Glomerular visceral epithelial cell (primary cell): Measurements from ENCODE around the gene ANO8.
"Not testable (repeated sequence)": the region's sequence is repeated elsewhere in the genome, so short reads cannot be mapped to it uniquely, and the experiment has no call there.

Experiments used
- DNase-seq: peaks from one replicate; pipeline ENCODE4 v3.0.0-alpha.2; 2016; ENCODE audit errors: extremely low spot score

The ANO8 gene

GRCh38 chr19:17309965-17310461 lies 24.6 kb downstream of the ANO8 start:
- no peak for DNase-seq

DNA sequence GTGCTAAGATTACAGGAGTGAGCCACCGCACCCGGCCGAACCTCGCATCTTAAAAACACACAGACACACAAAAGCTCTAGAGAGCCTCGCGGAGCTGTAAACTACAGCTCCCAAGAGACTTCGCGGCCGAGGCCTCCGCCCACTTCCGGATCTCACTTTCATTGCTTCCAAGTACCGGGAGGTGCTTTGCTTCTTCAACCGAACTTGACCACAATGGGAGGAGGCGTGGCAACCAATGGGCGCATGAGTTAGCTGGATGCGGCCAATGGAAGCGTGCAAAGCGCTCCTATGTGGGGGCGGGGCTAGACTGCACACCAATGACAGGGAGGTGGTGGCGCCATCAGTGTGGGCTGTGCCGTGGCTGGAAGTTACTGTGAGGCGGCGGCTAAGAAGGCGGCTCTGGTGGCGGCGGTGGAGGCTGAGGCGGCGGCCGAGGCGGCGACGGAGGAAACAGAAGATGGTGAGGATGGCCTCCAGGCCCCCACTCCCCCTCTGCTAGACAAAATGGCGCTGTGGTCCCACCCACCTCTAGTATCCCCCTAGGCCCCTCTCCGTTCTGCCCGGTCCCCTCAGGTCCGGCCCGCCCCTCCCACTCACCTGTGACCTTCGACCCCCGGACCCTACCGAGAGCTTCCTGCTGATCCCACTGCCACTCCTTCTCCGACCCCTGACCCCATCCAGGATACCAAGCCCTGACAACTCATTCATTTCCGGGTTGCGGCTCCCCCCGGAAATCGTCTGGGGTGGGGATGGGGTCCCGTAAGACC lies 25.3 kb downstream of the ANO8 start, which contains the start of gene DDA1:
TSS of gene DDA1 (plus strand) at position 366 of the 767 bp plus-strand sequence. CDS start at position 458, 92 bp downstream.
- peak; percentile 100 for DNase-seq

DNA sequence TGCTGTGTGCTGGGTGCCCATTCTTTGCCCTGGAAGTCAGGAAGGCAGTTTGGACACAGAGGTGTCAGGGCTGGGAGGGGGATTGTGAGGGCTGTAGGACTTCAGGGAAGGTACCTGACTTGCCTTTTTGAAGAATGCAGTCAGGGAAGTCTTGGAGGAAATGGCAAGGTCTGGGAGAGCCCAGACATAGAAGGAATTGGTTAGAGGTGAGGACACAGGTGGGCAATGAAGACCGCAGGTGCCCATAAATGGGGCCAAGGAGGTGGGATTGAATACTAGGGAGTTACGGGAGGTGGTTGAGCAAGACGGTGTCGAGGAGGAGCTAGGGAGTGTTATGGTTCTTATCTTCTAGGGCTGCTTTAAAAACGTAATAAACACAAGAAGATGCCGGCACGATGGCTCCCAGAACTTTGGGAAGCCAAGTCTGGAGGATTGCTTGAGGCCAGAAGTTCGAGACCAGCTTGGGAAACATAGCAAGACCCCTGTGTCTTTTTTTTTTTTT lies 26.7 kb downstream of the ANO8 start:
- DNase-seq = no peak

DNA sequence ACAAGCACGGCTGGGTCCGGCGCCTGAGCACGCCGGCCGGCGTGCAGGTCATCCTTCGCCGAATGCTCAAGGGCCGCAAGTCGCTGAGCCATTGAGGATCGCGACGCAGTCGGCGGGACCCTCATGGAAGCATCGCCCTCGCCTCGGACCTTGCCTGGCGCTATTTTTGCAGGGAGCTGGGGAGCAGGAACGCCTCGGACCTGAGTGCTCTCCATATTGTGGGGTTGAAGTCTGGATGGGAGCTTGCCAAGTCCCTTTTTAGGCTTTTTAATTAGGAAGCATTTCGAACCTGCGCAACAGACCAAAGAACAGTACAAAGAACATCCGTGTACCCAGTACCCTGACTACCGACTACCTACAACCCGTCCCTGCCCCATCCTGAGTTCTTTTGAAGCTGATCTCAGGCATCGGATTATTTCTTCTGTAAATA lies 28.4 kb downstream of the ANO8 start:
- no peak for DNase-seq

GRCh38 chr19:17305517-17306284 lies 29.0 kb downstream of the ANO8 start, which contains the start of gene MRPL34:
TSS of gene MRPL34 (plus strand) at chr19:17305872. CDS start at chr19:17305893, 21 bp downstream.
- peak; percentile 100 for DNase-seq

- no peak for DNase-seq
Observed at GRCh38 chr19:17305216-17305516, 29.5 kb downstream of the ANO8 start.

- DNase-seq = no peak
Observed at GRCh38 chr19:17304386-17305215, 30.1 kb downstream of the ANO8 start.

- DNase-seq = no peak
Observed at GRCh38 chr19:17303940-17304267, 30.8 kb downstream of the ANO8 start.

DNA sequence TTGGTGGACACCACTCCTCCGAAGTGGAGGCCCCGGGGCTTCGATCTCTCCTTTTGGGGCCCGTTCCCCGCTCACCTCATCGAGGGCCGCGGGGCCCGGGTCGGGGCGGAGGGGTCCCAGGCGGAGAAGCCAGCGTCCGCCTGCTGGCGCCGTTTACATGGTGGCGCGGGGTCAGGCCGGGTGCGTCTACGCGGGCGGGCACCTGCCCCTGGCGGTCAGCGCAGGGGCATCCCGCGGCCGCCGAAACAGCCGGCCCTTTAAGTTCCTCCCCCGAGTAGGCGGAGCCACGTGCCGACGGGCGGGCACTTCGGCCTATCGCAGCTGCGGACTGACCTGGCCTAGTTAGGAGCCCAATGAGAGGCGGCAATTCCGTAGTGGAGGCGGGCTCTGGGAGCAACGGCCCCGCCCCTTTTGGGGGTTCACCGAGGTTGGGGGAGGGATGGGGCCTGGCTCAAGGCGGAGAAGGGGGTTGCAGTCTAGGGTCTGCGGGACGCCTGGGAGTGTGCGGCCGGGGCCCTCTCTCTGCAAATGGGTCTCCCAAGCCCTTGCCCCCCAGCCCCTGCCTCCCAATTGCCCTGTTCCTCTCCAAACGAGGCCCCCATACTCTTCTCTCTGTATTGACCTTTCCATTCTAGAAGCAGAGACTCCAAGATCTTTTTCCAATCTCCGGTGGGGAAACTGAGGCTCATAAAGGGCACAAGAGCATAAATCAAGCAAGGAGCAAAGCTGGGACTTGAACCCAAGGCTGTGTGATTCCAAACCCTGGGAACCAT lies 31.3 kb downstream of the ANO8 start, which contains the start of gene ABHD8:
TSS of gene ABHD8 (minus strand) at position 259 of the 773 bp plus-strand sequence. CDS start 1,809 bp downstream, outside the sequence.
- peak; percentile 97 for DNase-seq

- no peak for DNase-seq
Observed at GRCh38 chr19:17302391-17303166, 32.1 kb downstream of the ANO8 start.

DNA sequence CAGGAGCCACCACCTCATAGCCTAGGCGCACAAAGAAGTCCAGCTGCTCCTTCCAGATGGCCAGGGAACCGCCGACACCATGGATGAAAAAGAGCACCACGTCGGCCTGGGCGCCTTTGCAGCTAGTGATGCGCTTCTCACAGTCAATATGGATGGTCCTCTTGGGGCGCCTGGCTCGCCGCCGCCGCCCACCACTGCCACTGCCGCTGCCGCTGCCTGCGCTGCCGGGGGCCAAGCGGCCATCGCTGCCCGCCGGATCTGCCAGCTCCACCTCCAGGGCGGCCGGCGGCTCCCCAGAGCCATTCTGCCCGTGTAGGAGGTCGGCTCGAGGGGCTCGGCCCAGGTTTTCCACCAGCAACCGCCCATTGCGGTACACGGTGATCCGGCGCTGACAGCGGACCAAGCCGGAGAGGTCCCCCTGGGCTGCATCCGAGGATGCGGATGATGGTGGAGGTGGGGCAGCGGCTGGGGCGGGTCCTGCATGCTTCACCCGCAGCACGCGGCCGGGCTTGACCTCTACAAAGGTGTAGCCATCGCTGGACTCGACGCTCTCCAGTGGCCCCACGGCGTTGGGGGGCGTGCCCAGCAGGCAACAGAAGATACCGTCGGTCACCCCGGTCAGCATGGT lies 33.5 kb downstream of the ANO8 start:
- no peak for DNase-seq

DNA sequence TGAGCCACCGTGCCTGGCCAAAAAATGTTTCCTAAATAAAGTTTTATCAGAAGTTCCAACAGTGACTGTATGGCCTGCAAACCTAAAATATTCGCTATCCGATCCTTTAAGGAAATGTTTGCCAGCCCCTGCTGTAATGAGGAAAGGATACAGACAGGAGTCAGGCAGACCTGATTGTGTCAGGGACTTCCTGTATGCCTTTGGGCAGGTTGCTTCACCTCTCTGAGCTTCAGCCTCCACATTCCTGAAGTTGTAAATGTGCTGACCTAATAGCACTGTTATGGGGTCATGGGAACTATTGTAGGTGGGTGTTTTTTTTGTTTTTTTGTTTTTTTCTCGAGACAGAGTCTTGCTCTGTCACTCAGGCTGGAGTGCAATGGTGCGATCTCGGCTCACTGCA lies 37.7 kb downstream of the ANO8 start:
- DNase-seq = no peak

DNA sequence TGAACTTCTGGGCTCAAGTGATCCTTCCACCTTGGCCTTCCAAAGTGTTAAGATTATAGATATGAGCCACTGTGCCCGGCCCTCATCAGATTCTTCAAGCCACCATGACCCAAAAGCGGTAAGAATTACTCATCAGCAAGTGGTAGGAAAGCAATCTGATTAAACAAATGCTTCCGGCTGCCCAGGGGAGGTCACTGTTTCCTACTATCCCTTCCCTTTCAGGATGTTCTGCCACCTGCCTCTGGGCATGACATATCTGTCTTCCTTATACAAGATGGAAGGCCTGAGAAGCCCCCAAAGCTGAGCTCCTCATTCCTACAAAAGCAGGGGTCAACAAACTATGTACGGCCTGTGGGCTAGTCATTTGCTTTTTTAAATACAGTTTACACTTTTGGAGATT lies 38.4 kb downstream of the ANO8 start:
- peak; percentile 71 for DNase-seq

- DNase-seq = not testable (repeated sequence)
Observed at GRCh38 chr19:17295551-17295950, 39.1 kb downstream of the ANO8 start.

- DNase-seq = no peak
Observed at GRCh38 chr19:17294051-17294891, 40.4 kb downstream of the ANO8 start.

- DNase-seq = no peak
Observed at GRCh38 chr19:17293605-17294004, 41.0 kb downstream of the ANO8 start.

DNA sequence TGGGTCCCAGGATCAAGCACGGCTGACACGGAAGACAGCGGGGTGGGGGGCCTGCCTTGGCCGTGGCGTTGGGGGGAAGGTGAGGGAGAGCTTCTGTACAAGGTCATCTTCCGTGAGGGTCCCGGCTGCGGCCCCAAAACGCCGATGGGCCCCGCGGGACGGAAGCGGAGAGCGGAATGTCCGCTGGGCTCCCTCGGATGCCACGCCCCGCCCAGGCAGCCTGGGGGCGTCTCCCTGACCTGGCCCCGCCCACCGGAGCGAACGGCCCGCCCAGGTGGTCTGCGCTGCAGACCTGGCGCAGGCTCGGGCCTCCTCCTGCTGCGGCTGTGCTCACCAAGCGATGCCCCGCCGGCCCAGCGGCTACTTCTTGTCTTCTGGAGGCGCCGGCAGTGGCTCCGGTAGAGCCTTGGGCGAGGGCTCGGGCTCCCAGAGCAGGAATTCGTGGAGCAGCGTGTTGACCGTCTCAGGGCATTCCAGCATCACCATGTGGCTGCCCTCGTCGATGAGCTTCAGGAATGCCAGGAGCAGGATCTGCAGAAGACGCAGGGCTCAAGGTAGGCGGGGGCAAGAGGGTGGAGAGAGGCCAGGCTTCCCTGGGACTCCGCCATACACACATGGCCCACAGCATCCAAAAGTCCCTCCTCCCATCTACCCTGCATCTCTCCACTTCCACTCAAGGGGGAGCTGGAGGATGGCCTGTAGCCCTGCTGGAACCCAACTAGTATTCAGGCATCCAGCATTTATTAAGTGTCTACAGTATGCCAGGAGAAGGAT lies 42.2 kb downstream of the ANO8 start:
- DNase-seq = peak; percentile 82

DNA sequence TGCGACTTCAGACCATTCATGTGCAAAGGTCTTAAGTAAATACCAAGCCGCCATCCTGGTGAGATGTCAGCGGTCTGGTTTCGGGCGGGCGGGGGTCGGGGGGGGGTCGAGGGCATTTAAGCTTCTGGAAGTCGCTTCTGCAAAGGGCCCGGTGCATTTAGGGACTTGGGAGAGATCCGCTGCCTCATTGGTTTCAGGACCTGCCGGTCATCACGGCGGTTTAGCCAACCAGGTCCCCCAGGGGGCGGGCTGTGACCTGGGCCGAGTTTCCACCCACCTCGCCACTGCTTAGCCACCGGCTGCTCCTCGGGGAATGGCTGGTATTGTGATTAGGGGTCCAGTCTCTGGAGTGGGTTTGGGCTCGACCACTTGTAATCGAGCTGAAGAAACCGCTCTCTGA lies 45.2 kb downstream of the ANO8 start:
- DNase-seq = peak; percentile 57
